ENCODE data around the gene MDFI.

DNA sequence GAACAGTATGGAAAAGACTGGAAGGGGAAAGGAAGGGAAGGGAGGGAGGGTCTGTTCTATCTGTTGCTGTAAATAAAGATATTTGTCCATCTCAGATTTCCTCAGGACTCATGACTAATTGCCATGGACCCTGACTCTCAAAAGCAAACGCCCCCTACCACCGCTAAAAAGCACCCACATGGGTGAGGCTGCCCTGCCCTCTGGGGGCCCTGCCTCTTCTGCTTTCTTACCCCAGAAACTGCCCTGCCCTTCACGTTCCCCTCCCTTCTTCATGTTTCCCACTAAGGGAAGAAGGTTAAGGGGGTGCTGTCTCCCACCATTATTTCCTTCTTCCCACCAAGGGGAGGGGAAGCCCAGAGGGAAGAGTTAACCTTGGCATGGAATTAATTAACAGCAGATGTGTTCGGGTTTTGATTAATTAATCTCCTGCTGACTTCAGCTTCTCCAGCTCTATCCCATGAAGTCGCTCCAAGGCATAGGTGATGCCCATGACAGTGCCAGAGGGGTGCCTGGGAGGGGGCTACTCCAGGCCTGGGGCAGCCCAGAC lies 16.0 kb downstream of the MDFI start:
- no peak for TF ChIP-seq CTCF (IDR thresholded peaks at IDR 0.05)
- no peak for TF ChIP-seq EP300 (IDR thresholded peaks at IDR 0.05)
- no peak for TF ChIP-seq POLR2A (IDR thresholded peaks at IDR 0.05)
- TF ChIP-seq POLR2AphosphoS5 (IDR thresholded peaks at IDR 0.05) = no peak
